Caki2 (cell line): ENCODE data around the gene VDR. TPM values are rescaled to one million over a fixed set of nuclear protein-coding genes. Genes with fewer than 3 reads are reported as not detected.
A peak's percentile ranks its signal among the peaks of the same experiment; 100 is the strongest.
"Not testable (repeated sequence)": the region's sequence is repeated elsewhere in the genome, so short reads cannot be mapped to it uniquely, and the experiment has no call there.

Source experiments
- DNase-seq: peaks from one replicate; pipeline ENCODE4 v3.0.0-alpha.2; 2015; ENCODE audit warnings: low read depth
- in situ Hi-C: cut with HindIII; loops from 2 replicates; pipeline ENCODE4 v1.10.0; 2016; ENCODE audit warnings: low sequenced_read_pairs, low pct_unique_long_range_greater_than_20kb, mixed read lengths
- total RNA-seq: library from RNA; depleted of rRNA; stranded (reverse); fragments of >200 nt; shearing (Covaris generic); gene quantifications from 2 replicates; pipeline ENCODE4 v1.2.3, GENCODE V29; 2014; ENCODE audit warnings: low replicate concordance

Gene VDR
- total RNA-seq, 1 experiment from 2014 or later: 0.14 TPM

- in situ Hi-C loops: no loop called here
- no peak for DNase-seq
Observed at GRCh38 chr12:47823422-47824086, 81.2 kb downstream of the VDR start.

DNA sequence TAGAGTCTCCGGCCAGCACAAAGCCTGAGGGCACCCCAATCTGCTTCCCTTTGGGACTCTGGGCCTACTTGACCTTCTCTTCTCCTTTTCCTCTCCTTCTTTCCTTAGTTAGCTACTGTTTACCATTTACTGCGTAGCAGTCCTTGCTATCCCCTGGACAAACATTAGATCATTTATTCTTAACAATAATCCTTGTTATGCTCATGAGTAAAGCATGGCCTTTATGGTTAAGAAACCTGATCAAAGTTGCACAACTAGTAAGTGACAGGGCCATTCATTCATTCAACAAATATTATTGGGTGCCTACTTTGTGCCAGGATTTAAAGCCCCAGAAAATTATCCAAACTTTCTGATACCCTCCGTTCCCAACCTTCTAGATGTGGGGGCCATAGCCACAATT lies 81.9 kb downstream of the VDR start:
- in situ Hi-C loops: no loop called here
- DNase-seq: no peak

DNA sequence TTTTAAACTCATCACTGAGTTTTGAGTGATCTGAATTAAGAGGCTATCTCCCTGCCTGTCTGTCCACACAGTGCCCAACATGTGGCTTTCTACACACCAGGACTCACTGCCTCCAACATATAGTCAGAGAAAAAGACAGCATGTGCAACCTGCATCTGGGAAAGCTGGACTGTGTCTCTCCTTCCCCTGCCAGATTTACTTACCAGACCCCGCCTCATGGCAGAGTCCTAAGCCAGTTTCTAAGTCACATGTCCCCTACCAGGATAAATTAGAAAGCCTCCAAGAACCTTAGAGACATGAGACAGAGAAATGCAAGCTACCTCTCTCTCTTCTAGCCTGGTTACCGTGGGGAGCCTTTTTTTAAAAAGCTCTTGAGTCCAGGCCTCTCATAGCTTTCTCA lies 82.4 kb downstream of the VDR start:
- in situ Hi-C loops: no loop called here
- no peak for DNase-seq

GRCh38 chr12:47821346-47821706 lies 83.5 kb downstream of the VDR start:
- no peak for DNase-seq
- in situ Hi-C loops: no loop called here

DNA sequence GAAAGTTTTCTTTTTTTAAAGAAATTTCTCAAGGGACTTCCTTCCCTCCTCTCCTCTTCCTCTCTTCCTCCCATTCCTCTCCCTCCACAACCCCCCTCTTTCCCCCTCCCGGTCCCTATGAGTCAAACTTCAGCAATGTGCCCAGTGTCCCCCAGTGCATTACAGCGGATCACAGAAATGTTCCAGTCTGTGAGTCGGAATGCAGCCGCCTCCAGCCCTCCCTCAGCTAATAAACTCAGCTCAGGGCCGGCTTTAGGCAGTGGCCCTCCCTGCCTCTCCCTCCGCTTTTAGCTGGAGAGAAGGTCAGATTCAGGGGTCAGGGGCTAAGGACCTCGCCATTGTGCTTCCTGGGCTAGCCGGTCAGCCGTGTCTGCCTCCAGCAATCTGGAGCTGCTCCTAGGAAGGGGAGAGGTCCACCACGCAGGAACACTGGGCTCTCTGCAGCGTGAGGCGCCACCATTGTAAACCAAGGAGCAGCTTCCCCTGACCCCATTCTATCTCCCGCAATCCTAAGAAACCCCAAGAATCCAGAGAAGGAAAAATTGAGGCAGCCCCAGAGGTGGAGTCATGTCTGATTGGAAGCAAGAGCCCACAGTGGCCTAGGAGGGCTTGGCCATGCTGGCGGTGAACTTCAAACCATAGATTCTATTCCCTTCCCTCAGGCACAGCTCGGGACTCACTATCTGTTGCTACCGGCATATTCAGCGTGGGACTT lies 84.0 kb downstream of the VDR start:
- DNase-seq: peak; percentile 91
- in situ Hi-C loops: no loop called here

GRCh38 chr12:47819896-47820630 lies 84.7 kb downstream of the VDR start, which contains the start of gene HDAC7:
Gene HDAC7 (minus strand): TSS chr12:47819903. CDS start chr12:47819785, 118 bp downstream.
- in situ Hi-C loops: no loop called here
- DNase-seq: peak; percentile 74

DNA sequence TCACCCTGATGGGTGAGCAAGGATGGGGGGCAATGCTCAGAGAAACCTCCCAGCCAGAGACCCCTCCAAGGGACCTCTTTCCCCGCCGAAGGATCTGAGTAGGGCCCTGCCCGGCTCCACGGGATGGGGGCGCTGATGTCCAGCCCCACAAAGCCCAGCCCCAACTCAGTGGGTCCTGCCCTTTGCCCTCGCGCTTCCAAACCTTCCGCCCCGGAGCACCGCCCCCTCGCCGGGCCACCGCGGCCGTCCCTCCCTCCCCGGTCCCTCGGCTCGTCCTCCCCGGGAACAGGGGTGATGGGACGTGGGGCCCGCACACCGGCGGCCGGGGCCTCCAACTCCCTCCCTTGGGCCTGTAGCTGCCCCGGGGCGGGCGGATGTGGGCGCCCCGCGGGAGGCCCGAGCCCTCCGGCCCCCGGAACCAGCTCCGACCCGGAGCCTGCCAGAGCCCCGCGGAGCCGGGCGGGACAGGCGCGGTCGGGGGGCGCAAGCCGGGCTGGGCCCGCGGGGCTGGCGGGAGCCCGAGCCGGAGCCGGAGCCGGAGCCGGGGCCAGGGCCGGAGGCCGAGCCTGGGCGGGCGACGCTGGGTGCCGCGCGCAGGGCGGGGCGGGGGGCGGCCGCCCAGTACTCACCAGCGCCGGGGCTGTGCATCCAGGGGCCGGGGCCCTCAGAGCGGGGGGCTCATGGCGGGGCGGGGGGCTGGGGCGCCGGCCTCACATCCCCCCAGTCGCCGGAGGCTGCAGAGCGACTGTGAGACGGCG lies 85.5 kb downstream of the VDR start:
- DNase-seq: peak; percentile 21
- in situ Hi-C loops: no loop called here

- in situ Hi-C loops: no loop called here
- no peak for DNase-seq
Observed at GRCh38 chr12:47818467-47819137, 86.2 kb downstream of the VDR start.

GRCh38 chr12:47818007-47818376 lies 86.8 kb downstream of the VDR start:
- in situ Hi-C loops: no loop called here
- no peak for DNase-seq

DNA sequence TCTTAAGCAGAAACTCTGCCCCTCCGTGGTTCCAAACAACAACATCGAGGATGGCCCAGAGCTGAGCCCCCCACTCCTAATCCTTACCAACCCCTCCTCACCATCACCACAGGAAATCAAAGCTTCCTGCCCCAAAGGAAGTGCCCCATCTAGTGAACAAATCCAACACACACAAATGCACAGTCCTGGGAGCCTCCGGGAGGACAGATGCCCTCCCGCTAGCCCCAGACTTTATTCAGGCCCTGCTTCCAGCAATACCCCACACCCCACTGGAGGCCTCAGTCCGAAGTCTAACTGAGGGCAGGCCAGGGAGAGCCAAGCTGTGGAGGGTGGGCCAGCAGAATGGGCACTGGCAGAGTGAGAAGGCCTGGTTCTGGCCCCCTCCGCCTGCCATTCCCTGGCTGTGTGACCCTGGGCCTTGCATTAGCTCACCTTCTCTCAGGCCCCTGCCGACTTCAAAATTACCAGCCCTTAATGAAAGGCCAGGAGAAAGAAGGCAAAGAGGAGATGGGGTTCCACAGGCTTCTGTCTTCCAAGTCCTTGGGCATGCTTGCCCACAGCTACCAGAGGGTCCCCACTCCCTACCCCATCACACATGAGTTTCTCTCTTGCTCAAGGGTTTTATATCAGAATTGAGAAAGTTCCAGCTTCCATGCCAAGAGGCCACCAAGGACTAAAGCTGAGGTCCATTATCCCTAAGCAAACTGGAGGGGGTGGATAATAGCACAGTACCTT lies 87.4 kb downstream of the VDR start:
- DNase-seq: no peak
- in situ Hi-C loops: no loop called here

GRCh38 chr12:47816403-47817271 lies 88.2 kb downstream of the VDR start:
- no peak for DNase-seq
- in situ Hi-C loops: no loop called here

DNA sequence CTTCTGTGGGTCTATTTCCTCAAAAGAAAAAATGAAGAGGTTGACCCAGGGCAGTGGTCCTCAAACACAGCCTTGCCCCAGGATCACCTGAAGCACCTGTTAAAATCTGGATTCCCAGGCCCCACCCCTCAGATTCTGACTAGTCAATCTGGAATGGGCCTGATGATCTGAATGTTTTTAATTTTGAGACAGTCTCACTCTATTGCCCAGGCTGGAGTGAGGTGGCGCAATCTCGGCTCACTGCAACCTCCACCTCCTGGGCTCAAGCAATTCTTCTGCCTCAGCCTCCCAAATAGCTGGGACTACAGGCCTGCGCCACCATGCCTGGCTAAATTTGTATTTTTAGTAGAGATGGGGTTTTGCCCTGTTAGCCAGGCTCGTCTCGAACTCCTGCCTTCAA lies 89.3 kb downstream of the VDR start:
- DNase-seq, in situ Hi-C loops: not testable (repeated sequence)

DNA sequence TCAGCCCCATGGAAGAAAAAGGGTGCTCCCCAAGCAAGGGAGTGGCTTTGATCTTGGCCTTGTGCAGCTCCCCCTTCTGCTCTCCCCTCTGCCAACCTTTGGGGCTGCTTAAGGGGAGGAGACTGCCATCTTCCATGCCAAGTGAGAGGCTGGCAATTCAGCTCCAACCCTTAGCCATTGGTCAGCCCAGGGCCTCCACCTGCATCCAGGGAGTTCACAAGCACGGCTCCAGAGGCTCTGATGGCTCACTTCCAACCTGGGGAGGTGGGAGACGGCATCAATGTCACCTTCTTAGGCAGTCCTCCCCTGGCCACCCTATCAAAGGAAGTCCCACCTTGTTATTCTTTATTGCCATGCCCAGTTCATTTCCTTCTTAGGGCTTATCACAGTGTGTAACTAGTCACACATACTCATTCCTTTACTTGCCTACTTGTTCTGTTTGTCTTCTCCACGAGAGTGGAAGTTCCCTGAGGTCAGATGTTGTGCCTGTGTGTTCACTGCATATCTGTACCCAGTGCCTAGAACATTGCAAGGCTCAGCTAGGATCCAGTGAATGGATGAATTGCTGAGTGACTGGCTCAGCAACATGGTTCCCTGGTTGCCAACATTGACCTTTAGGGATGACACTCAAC lies 90.1 kb downstream of the VDR start:
- in situ Hi-C loops: no loop called here
- no peak for DNase-seq

DNA sequence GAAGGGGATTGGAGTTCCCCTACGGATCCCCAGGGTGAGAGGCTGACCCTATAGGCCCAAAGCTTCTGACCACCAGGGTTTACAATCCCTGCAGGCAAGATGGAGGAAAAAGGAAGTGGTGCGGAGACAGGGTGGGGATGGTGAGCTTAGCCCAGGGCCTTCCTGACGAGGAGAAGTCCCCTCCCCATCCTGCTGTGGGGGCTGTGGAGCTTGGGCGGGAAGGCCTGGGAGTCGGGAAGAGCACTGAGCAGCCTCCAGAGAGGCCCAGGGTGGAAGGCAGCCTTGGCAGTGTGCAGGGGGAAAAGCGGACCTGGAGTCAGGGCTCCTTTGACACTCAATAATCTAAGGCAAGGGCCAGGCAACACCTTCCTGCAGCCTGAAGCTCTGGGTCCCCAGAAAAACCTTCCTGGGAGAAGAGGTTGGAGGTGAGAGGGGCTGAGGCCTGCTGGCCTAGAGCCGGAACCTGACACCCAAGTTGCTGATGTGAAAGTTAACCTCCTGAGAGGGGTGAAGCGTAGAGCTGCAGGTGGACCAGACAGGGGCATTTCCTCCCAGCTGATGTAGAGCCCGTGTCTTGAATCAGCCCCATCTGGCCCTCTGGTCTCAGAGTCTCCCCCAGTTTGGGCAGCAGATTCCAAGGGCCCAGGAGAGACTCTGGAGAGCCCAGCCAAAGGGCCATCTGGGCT lies 91.1 kb downstream of the VDR start:
- in situ Hi-C loops: no loop called here
- peak; percentile 14 for DNase-seq

DNA sequence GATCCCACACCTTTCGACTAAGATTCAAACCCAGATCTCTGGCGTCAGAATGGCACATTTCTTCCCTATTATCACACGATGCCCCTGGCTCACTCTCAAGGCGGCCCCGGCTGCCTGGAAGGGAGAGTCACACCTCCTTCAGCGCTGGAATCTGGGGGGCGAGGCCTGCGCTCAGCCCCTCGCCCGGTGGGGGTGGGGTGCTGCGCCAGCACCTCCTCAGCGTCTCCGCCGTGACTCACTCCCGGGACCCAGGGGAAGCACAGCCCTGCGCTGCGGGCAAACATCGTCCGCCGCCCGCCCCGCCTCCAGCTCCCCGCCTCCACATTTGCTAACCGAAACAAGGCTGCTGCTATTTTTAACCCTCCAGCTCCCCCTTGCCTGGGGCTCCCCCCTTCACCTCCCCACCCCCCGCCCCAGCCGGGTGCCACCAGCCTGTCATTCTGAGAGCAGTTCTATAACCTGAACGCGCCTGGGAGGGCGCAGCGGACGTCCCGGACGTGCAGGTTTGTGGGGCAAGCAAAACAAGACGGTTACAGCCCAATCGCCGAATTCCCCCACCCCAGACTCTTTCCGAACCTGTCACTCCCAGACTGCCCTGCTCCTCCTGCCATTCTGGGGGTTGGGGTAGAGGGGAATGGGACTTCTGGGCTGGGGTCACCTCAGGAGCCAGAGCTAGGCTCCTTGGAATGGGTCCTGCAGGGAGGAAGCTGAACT lies 91.8 kb downstream of the VDR start:
- DNase-seq: peak; percentile 67

More for the DNA sequence above, 91.8 kb downstream of the VDR start:
- in situ Hi-C loops: no loop called here
